ENCODE measurements around the gene AKAP13. TPM values are rescaled to one million over a fixed set of nuclear protein-coding genes. Genes with fewer than 3 reads are reported as not detected.
"Not testable (repeated sequence)": the region's sequence is repeated elsewhere in the genome, so short reads cannot be mapped to it uniquely, and the experiment has no call there.

Gene AKAP13
- total RNA-seq, 2 experiments from 2014 or later = 198 to 220 TPM

GRCh38 chr15:85586196-85586595, 205.8 kb downstream of the AKAP13 start:
- POLR2A ChIA-PET = interaction anchor here (1.0 kb wide), 1 partner anchor 12 kb away, joined by 3 read pairs; no protein-coding TSS in a partner anchor
- Mint-ChIP-seq H3K36me3 (peaks cover 19% of the 10 kb centered on the region), H3K4me1 (peaks cover 40% of the 10 kb centered on the region)
- H3K27me3 Mint-ChIP-seq; H3K4me3 Mint-ChIP-seq; H3K9me3 Mint-ChIP-seq; DNase-seq; ATAC-seq (ENCODE audit: low read depth); H3K27ac Mint-ChIP-seq: not testable (repeated sequence)

- no peaks in the 10 kb centered on the region for H3K9me3 Mint-ChIP-seq
- no peak for ATAC-seq (ENCODE audit: low read depth)
- H3K27me3 Mint-ChIP-seq = no peaks in the 10 kb centered on the region
- peaks cover 25% of the 10 kb centered on the region for H3K4me1 Mint-ChIP-seq
- H3K4me3 Mint-ChIP-seq = no peak overlapping the region
- peaks cover 19% of the 10 kb centered on the region for H3K36me3 Mint-ChIP-seq
- no peak for DNase-seq
- H3K27ac Mint-ChIP-seq = no peak overlapping the region
- POLR2A ChIA-PET = no interaction called here
These were observed 207.5 kb downstream of the AKAP13 start for GRCh38 chr15:85587707-85588411.

GRCh38 chr15:85588677-85589076, 208.3 kb downstream of the AKAP13 start:
- H3K9me3 Mint-ChIP-seq = no peaks in the 10 kb centered on the region
- no peak overlapping the region for H3K4me3 Mint-ChIP-seq
- no peaks in the 10 kb centered on the region for H3K27me3 Mint-ChIP-seq
- no peak for DNase-seq
- peaks cover 19% of the 10 kb centered on the region for H3K36me3 Mint-ChIP-seq
- peaks cover 18% of the 10 kb centered on the region for H3K4me1 Mint-ChIP-seq
- POLR2A ChIA-PET = no interaction called here
- H3K27ac Mint-ChIP-seq = no peak overlapping the region
- no peak for ATAC-seq (ENCODE audit: low read depth)

- peaks cover 17% of the 10 kb centered on the region for H3K36me3 Mint-ChIP-seq
- ATAC-seq (ENCODE audit: low read depth) (no peak), DNase-seq (no peak)
- H3K4me3 Mint-ChIP-seq = no peak overlapping the region
- H3K27ac Mint-ChIP-seq = no peak overlapping the region
- POLR2A ChIA-PET = no interaction called here
- H3K27me3 Mint-ChIP-seq = no peaks in the 10 kb centered on the region
- H3K4me1 Mint-ChIP-seq = peaks cover 8% of the 10 kb centered on the region
- no peaks in the 10 kb centered on the region for H3K9me3 Mint-ChIP-seq
These were observed 209.4 kb downstream of the AKAP13 start for GRCh38 chr15:85589851-85590250.

GRCh38 chr15:85591622-85592021, 211.2 kb downstream of the AKAP13 start:
- Mint-ChIP-seq H3K4me3 (no peak overlapping the region), H3K36me3 (peaks cover 24% of the 10 kb centered on the region), H3K9me3 (no peaks in the 10 kb centered on the region), H3K27me3 (no peaks in the 10 kb centered on the region), H3K27ac (no peak overlapping the region), H3K4me1 (peaks cover 13% of the 10 kb centered on the region)
- DNase-seq (no peak), ATAC-seq (ENCODE audit: low read depth) (no peak)
- POLR2A ChIA-PET = no interaction called here

GRCh38 chr15:85592148-85592547, 211.7 kb downstream of the AKAP13 start:
- DNase-seq = no peak
- POLR2A ChIA-PET = no interaction called here
- no peaks in the 10 kb centered on the region for H3K9me3 Mint-ChIP-seq
- no peak overlapping the region for H3K27ac Mint-ChIP-seq
- no peak for ATAC-seq (ENCODE audit: low read depth)
- peaks cover 24% of the 10 kb centered on the region for H3K36me3 Mint-ChIP-seq
- no peak overlapping the region for H3K4me3 Mint-ChIP-seq
- peaks cover 17% of the 10 kb centered on the region for H3K4me1 Mint-ChIP-seq
- H3K27me3 Mint-ChIP-seq = no peaks in the 10 kb centered on the region

- Mint-ChIP-seq H3K27ac (no peak overlapping the region), H3K4me3 (no peak overlapping the region), H3K9me3 (no peaks in the 10 kb centered on the region), H3K4me1 (peaks cover 26% of the 10 kb centered on the region), H3K36me3 (peaks cover 20% of the 10 kb centered on the region), H3K27me3 (no peaks in the 10 kb centered on the region)
- POLR2A ChIA-PET = no interaction called here
- DNase-seq (no peak), ATAC-seq (ENCODE audit: low read depth) (no peak)
These were observed 213.5 kb downstream of the AKAP13 start for GRCh38 chr15:85593809-85594445.

GRCh38 chr15:85595804-85596536, 215.6 kb downstream of the AKAP13 start:
- DNase-seq (no peak), ATAC-seq (ENCODE audit: low read depth) (no peak)
- H3K9me3 Mint-ChIP-seq = no peaks in the 10 kb centered on the region
- POLR2A ChIA-PET = no interaction called here
- H3K4me1 Mint-ChIP-seq = peaks cover 28% of the 10 kb centered on the region
- peaks cover 24% of the 10 kb centered on the region for H3K36me3 Mint-ChIP-seq
- no peak overlapping the region for H3K4me3 Mint-ChIP-seq
- no peaks in the 10 kb centered on the region for H3K27me3 Mint-ChIP-seq
- peak overlapping the region; percentile 51 for H3K27ac Mint-ChIP-seq

GRCh38 chr15:85597155-85597815, 216.9 kb downstream of the AKAP13 start:
- peaks cover 28% of the 10 kb centered on the region for H3K4me1 Mint-ChIP-seq
- peak overlapping the region; percentile 79 for H3K27ac Mint-ChIP-seq
- H3K36me3 Mint-ChIP-seq = peaks cover 29% of the 10 kb centered on the region
- no peaks in the 10 kb centered on the region for H3K9me3 Mint-ChIP-seq
- peak overlapping the region; percentile 60 for H3K4me3 Mint-ChIP-seq
- peak; percentile 93 for ATAC-seq (ENCODE audit: low read depth)
- H3K27me3 Mint-ChIP-seq = no peaks in the 10 kb centered on the region
- POLR2A ChIA-PET = interaction anchor here (0.7 to 1.2 kb wide), 3 partner anchors 15 to 95 kb away, joined by 3 to 9 read pairs (median 4); no protein-coding TSS in a partner anchor
- DNase-seq = no peak

GRCh38 chr15:85598219-85598618, 217.8 kb downstream of the AKAP13 start:
- Mint-ChIP-seq H3K9me3 (no peaks in the 10 kb centered on the region), H3K27ac (peak overlapping the region; percentile 79), H3K4me3 (no peak overlapping the region), H3K27me3 (no peaks in the 10 kb centered on the region), H3K4me1 (peaks cover 30% of the 10 kb centered on the region), H3K36me3 (peaks cover 35% of the 10 kb centered on the region)
- ATAC-seq (ENCODE audit: low read depth) = no peak
- POLR2A ChIA-PET = interaction anchor here (1.1 kb wide), 1 partner anchor 13 kb away, joined by 3 read pairs; no protein-coding TSS in a partner anchor
- DNase-seq = no peak

- ATAC-seq (ENCODE audit: low read depth) = no peak
- Mint-ChIP-seq H3K27me3 (no peaks in the 10 kb centered on the region), H3K4me3 (no peak overlapping the region), H3K4me1 (peaks cover 30% of the 10 kb centered on the region), H3K27ac (no peak overlapping the region), H3K36me3 (peaks cover 37% of the 10 kb centered on the region), H3K9me3 (no peaks in the 10 kb centered on the region)
- POLR2A ChIA-PET = interaction anchor here (0.6 to 1.1 kb wide), 2 partner anchors 13 to 259 kb away, joined by 3 read pairs; no protein-coding TSS in a partner anchor
- DNase-seq = no peak
These were observed 218.5 kb downstream of the AKAP13 start for GRCh38 chr15:85598718-85599398.

GRCh38 chr15:85600001-85600400, 219.6 kb downstream of the AKAP13 start:
- no peaks in the 10 kb centered on the region for H3K9me3 Mint-ChIP-seq
- H3K4me3 Mint-ChIP-seq = no peak overlapping the region
- no peak overlapping the region for H3K27ac Mint-ChIP-seq
- peaks cover 38% of the 10 kb centered on the region for H3K36me3 Mint-ChIP-seq
- DNase-seq = no peak
- POLR2A ChIA-PET = no interaction called here
- no peak for ATAC-seq (ENCODE audit: low read depth)
- H3K4me1 Mint-ChIP-seq = peaks cover 30% of the 10 kb centered on the region
- no peaks in the 10 kb centered on the region for H3K27me3 Mint-ChIP-seq

- Mint-ChIP-seq H3K4me1 (peaks cover 22% of the 10 kb centered on the region), H3K27me3 (no peaks in the 10 kb centered on the region), H3K27ac (no peak overlapping the region), H3K4me3 (no peak overlapping the region), H3K36me3 (peaks cover 28% of the 10 kb centered on the region), H3K9me3 (no peaks in the 10 kb centered on the region)
- POLR2A ChIA-PET = no interaction called here
- DNase-seq (no peak), ATAC-seq (ENCODE audit: low read depth) (no peak)
These were observed 222.8 kb downstream of the AKAP13 start for GRCh38 chr15:85603160-85603559.
